ENCODE results near the gene LRRD1. TPM values are rescaled to one million over a fixed set of nuclear protein-coding genes. Genes with fewer than 3 reads are reported as not detected.
"Not testable (repeated sequence)": the region's sequence is repeated elsewhere in the genome, so short reads cannot be mapped to it uniquely, and the experiment has no call there.

The LRRD1 gene
- total and polyA plus RNA-seq, 10 of the 15 experiments (the other 5 are each of a cell fraction or from before 2014, with no cell fraction given): 0.04 to 0.06 TPM; not detected in 8

DNA sequence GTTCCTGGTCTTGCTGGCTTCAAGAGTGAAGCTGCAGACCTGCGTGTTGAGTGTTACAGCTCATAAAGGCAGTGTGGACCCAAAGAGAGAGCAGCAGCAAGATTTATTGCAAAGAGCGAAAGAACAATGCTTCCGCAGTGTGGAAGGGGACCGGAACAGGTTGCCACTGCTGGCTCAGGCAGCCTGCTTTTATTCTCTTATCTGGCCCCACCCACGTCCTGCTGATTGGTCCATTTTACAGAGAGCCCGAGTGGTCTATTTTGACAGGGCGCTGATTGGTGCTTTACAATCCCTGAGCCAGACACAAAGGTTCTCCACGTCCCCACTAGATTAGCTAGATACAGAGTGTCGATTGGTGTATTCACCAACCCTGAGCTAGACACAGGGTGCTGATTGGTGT is 36.2 kb downstream of the LRRD1 start:
- H3K27me3 ChIP-seq (replicated peaks in 1 of 2; ENCODE audit: control insufficient read depth in 2 of 2, insufficient read depth in 2 of 2, low read length in 1 of 2); H3K79me2 ChIP-seq (ENCODE audit: control insufficient read depth, insufficient read depth, low read length); DNase-seq (ENCODE audit: low read depth, low spot score); H2AFZ ChIP-seq (ENCODE audit: control insufficient read depth, low read depth, low read length); RAD21 ChIA-PET (ENCODE audit: unreplicated experiment); H4K20me1 ChIP-seq (ENCODE audit: control insufficient read depth, insufficient read depth); CTCF ChIA-PET; H3K4me1 ChIP-seq (ENCODE audit: control insufficient read depth, insufficient read depth, low read length); H3K36me3 ChIP-seq (ENCODE audit: control insufficient read depth in 2 of 2, insufficient read depth in 2 of 2, low read length in 1 of 2); H3K9me3 ChIP-seq (replicated peaks; ENCODE audit: control insufficient read depth, insufficient read depth, low read length); SMC1A ChIA-PET (ENCODE audit: uncharacterized antibody, unreplicated experiment); H3K27ac ChIP-seq (ENCODE audit: control insufficient read depth, insufficient read depth); FAIRE-seq; H3K4me3 ChIP-seq; H3K4me2 ChIP-seq (ENCODE audit: control insufficient read depth, insufficient read depth); intact Hi-C loops (cut with micrococcal nuclease; ENCODE audit: unreplicated experiment); BruUV-seq (replicated peaks); POLR2A ChIA-PET; H3K9ac ChIP-seq (ENCODE audit: control insufficient read depth, insufficient read depth, low read length); ATAC-seq; in situ Hi-C loops (cut with MboI): not testable (repeated sequence)
- WGBS (ENCODE audit: insufficient coverage, insufficient replicate concordance, low lambda C conversion rate, missing lambda C conversion rate): 72% methylated on average over 9 of the region's 9 CpGs
- 0 out of 2 replicates have a peak, but pooled peaks have one; percentile 12 for TF ChIP-seq NFYB (IDR thresholded peaks at IDR 0.05; ENCODE audit: insufficient read depth, low read depth, low read length)

DNA sequence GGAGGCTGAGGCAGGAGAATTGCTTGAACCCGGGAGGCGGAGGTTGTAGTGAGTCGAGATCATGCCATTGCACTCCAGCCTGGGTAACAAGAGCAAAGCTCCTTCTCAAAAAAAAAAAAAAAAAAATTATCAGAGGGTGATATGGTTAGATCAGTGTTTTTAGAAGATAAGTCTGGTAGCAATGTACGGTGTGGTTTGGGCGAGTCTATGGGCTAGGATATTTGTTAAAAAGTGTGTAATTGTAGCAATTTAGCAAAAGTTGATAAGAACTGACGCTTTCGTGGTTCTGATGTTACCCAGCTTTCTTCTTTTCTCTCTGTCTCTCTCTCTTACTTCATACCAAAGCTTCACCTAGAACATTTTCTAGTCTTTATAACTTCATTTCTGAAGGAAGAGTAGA is 37.8 kb downstream of the LRRD1 start:
- FAIRE-seq (no peak), DNase-seq (ENCODE audit: low read depth, low spot score) (no peak), ATAC-seq (no peak)
- in situ Hi-C loops (cut with MboI) (no loop called here), intact Hi-C loops (cut with micrococcal nuclease; ENCODE audit: unreplicated experiment) (no loop called here)
- WGBS (ENCODE audit: insufficient coverage, insufficient replicate concordance, low lambda C conversion rate, missing lambda C conversion rate): 93% methylated on average over 7 of the region's 7 CpGs
- H3K9ac ChIP-seq (ENCODE audit: control insufficient read depth, insufficient read depth, low read length): no peak overlapping the region
- H3K4me3 ChIP-seq: no peak overlapping the region
- POLR2A ChIA-PET: interaction anchor here (0.6 kb wide), 1 partner anchor 23 kb away, joined by 3 read pairs; no protein-coding TSS in a partner anchor
- CTCF ChIA-PET: no interaction called here
- no peak overlapping the region for H3K27ac ChIP-seq (ENCODE audit: control insufficient read depth, insufficient read depth)
- RAD21 ChIA-PET (ENCODE audit: unreplicated experiment): no interaction called here
- no peaks in the 10 kb centered on the region for H3K79me2 ChIP-seq (ENCODE audit: control insufficient read depth, insufficient read depth, low read length)
- H3K9me3 ChIP-seq (replicated peaks; ENCODE audit: control insufficient read depth, insufficient read depth, low read length): no peaks in the 10 kb centered on the region; the same call in 1 of the 3 replicates
- no peaks in the 10 kb centered on the region for H3K4me1 ChIP-seq (ENCODE audit: control insufficient read depth, insufficient read depth, low read length)
- BruUV-seq (replicated peaks): no TSS peak
- no peak overlapping the region for H2AFZ ChIP-seq (ENCODE audit: control insufficient read depth, low read depth, low read length)
- no peaks in the 10 kb centered on the region for H3K36me3 ChIP-seq (ENCODE audit: control insufficient read depth in 2 of 2, insufficient read depth in 2 of 2, low read length in 1 of 2)
- no peak overlapping the region for H3K4me2 ChIP-seq (ENCODE audit: control insufficient read depth, insufficient read depth)
- H3K27me3 ChIP-seq (replicated peaks in 1 of 2; ENCODE audit: control insufficient read depth in 2 of 2, insufficient read depth in 2 of 2, low read length in 1 of 2): no peaks in the 10 kb centered on the region
- no peaks in the 10 kb centered on the region for H4K20me1 ChIP-seq (ENCODE audit: control insufficient read depth, insufficient read depth)
- SMC1A ChIA-PET (ENCODE audit: uncharacterized antibody, unreplicated experiment): interaction anchor here (0.6 to 1.1 kb wide), 2 partner anchors 10 to 33 kb away, joined by 3 read pairs; no protein-coding TSS in a partner anchor
- TF ChIP-seq HDGF (IDR thresholded peaks at IDR 0.05) (no peak), SMC3 (IDR thresholded peaks at IDR 0.05; ENCODE audit: borderline replicate concordance, low read length) (no peak), ZSCAN29 (IDR thresholded peaks at IDR 0.05) (no peak), PML (IDR thresholded peaks at IDR 0.05; ENCODE audit: low read length) (no peak), POU2F2 (IDR thresholded peaks at IDR 0.05; ENCODE audit: borderline replicate concordance, low read depth, low read length) (no peak), CBFB (IDR thresholded peaks at IDR 0.05; ENCODE audit: low read depth) (no peak), SP1 (IDR thresholded peaks at IDR 0.05; ENCODE audit: low read depth, low read length) (no peak), RELA (IDR thresholded peaks at IDR 0.05; ENCODE audit: borderline replicate concordance, partially characterized antibody) (no peak), IKZF2 (IDR thresholded peaks at IDR 0.05) (no peak)
- TF ChIP-seq, protein P1, sequence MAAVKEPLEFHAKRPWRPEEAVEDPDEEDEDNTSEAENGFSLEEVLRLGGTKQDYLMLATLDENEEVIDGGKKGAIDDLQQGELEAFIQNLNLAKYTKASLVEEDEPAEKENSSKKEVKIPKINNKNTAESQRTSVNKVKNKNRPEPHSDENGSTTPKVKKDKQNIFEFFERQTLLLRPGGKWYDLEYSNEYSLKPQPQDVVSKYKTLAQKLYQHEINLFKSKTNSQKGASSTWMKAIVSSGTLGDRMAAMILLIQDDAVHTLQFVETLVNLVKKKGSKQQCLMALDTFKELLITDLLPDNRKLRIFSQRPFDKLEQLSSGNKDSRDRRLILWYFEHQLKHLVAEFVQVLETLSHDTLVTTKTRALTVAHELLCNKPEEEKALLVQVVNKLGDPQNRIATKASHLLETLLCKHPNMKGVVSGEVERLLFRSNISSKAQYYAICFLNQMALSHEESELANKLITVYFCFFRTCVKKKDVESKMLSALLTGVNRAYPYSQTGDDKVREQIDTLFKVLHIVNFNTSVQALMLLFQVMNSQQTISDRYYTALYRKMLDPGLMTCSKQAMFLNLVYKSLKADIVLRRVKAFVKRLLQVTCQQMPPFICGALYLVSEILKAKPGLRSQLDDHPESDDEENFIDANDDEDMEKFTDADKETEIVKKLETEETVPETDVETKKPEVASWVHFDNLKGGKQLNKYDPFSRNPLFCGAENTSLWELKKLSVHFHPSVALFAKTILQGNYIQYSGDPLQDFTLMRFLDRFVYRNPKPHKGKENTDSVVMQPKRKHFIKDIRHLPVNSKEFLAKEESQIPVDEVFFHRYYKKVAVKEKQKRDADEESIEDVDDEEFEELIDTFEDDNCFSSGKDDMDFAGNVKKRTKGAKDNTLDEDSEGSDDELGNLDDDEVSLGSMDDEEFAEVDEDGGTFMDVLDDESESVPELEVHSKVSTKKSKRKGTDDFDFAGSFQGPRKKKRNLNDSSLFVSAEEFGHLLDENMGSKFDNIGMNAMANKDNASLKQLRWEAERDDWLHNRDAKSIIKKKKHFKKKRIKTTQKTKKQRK (IDR thresholded peaks at IDR 0.05; ENCODE audit: low read depth, low read length): no peak
- TF ChIP-seq, protein P2, sequence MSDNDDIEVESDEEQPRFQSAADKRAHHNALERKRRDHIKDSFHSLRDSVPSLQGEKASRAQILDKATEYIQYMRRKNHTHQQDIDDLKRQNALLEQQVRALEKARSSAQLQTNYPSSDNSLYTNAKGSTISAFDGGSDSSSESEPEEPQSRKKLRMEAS (IDR thresholded peaks at IDR 0.05; ENCODE audit: low read depth, low read length): no peak

Data from GM12878 (cell line).